ENCODE measurements around the gene CREBBP. TPM values are rescaled to one million over a fixed set of nuclear protein-coding genes. Genes with fewer than 3 reads are reported as not detected.

The CREBBP gene
- total RNA-seq, 2 donors from 2014 or later = 82.2 to 143 TPM

DNA sequence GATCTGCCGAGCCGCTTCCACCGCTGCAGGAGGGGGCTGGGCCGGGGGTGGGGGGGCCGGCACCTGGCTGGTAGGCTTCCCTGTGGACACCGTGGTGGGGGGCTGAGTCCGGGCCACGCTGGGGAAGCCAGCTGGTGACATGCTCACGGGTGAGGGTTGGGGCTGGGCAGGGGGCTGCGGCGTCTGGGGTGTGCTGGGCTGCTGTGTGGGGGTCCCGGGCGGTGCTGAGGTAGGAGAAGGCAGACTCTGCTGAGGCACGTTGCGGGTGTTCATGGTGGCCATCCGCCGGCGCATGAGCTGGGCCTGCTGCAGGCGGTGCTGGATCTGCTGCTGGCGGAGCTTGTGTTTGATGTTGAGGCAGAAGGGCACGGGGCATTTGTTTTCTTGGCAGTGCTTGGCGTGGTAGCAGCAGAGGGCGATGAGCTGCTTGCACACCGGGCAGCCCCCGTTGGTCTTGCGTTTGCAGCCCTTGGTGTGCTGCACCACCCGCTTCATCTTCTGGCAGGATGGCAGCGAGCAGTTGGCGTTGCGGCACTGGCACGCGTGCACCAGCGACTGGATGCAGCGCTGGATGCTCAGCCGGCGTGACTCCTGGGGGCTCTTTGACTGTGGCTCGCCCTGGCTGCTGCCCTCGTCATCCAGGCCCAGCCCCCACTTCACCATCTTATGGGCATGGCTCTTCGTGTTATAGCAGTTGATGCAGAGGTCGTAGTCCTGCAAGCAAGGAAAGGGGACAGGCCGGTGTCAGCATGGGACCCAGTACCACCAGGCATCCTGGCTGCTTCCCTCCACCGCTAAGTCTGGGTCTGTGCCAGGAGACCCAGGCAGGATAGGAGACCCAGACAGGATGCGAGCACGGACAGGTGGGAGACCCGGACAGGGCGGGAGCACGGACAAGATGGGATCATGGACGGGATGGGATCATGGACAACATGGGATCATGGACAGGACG, 151.1 kb downstream of the CREBBP start:
- TF ChIP-seq POLR2A (IDR thresholded peaks at IDR 0.05) (no peak), POLR2AphosphoS5 (IDR thresholded peaks at IDR 0.05) (no peak)
- TF ChIP-seq, protein P1, sequence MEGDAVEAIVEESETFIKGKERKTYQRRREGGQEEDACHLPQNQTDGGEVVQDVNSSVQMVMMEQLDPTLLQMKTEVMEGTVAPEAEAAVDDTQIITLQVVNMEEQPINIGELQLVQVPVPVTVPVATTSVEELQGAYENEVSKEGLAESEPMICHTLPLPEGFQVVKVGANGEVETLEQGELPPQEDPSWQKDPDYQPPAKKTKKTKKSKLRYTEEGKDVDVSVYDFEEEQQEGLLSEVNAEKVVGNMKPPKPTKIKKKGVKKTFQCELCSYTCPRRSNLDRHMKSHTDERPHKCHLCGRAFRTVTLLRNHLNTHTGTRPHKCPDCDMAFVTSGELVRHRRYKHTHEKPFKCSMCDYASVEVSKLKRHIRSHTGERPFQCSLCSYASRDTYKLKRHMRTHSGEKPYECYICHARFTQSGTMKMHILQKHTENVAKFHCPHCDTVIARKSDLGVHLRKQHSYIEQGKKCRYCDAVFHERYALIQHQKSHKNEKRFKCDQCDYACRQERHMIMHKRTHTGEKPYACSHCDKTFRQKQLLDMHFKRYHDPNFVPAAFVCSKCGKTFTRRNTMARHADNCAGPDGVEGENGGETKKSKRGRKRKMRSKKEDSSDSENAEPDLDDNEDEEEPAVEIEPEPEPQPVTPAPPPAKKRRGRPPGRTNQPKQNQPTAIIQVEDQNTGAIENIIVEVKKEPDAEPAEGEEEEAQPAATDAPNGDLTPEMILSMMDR (IDR thresholded peaks at IDR 0.05) = no peak
- 93% methylated on average over 46 of the region's 49 CpGs for WGBS
- H3K9me3 ChIP-seq = no peaks in the 10 kb centered on the region
- no peak overlapping the region for H3K27ac ChIP-seq
- H3K27me3 ChIP-seq (replicated peaks; ENCODE audit: insufficient read depth) = no peaks in the 10 kb centered on the region
- DNase-seq (ENCODE audit: low spot score) = no peak
- H3K4me3 ChIP-seq = no peak overlapping the region
- H3K36me3 ChIP-seq = peaks cover 24 to 53% of the 10 kb centered on the region in 2 donors
- intact Hi-C loops (cut with DNase I) = no loop called here
- H3K4me1 ChIP-seq (replicated peaks) = no peaks in the 10 kb centered on the region

GRCh38 chr16:3728424-3729160, 151.9 kb downstream of the CREBBP start:
- no peak for TF ChIP-seq POLR2AphosphoS5 (IDR thresholded peaks at IDR 0.05)
- TF ChIP-seq, protein P1 (IDR thresholded peaks at IDR 0.05) = no peak
- no peak for TF ChIP-seq POLR2A (IDR thresholded peaks at IDR 0.05)
- peaks cover 21 to 47% of the 10 kb centered on the region in 2 donors for H3K36me3 ChIP-seq
- no peaks in the 10 kb centered on the region for H3K9me3 ChIP-seq
- no peaks in the 10 kb centered on the region for H3K27me3 ChIP-seq (replicated peaks; ENCODE audit: insufficient read depth)
- 93% methylated on average over 22 of the region's 31 CpGs for WGBS
- DNase-seq (ENCODE audit: low spot score) = no peak
- no peak overlapping the region for H3K27ac ChIP-seq
- no peak overlapping the region for H3K4me3 ChIP-seq
- H3K4me1 ChIP-seq (replicated peaks) = no peaks in the 10 kb centered on the region
- intact Hi-C loops (cut with DNase I) = no loop called here

- intact Hi-C loops (cut with DNase I) = no loop called here
- TF ChIP-seq POLR2AphosphoS5 (IDR thresholded peaks at IDR 0.05) (no peak), POLR2A (IDR thresholded peaks at IDR 0.05) (no peak)
- TF ChIP-seq, protein P1 (IDR thresholded peaks at IDR 0.05) = no peak
- Histone ChIP-seq H3K4me3 (no peak overlapping the region), H3K9me3 (no peaks in the 10 kb centered on the region), H3K27ac (no peak overlapping the region), H3K36me3 (peaks cover 21 to 47% of the 10 kb centered on the region in 2 donors), H3K4me1 (replicated peaks) (no peaks in the 10 kb centered on the region), H3K27me3 (replicated peaks; ENCODE audit: insufficient read depth) (no peaks in the 10 kb centered on the region)
- DNase-seq (ENCODE audit: low spot score) = no peak
- WGBS = 92% methylated on average over 17 of the region's 21 CpGs
Observed at GRCh38 chr16:3727806-3728381, 152.6 kb downstream of the CREBBP start.

- TF ChIP-seq POLR2A (IDR thresholded peaks at IDR 0.05) = no peak
- TF ChIP-seq POLR2AphosphoS5 (IDR thresholded peaks at IDR 0.05) = no peak
- TF ChIP-seq, protein P1 (IDR thresholded peaks at IDR 0.05) = no peak
- Histone ChIP-seq H3K9me3 (no peaks in the 10 kb centered on the region), H3K27ac (no peak overlapping the region), H3K4me1 (replicated peaks) (no peaks in the 10 kb centered on the region), H3K36me3 (peaks cover 18 to 34% of the 10 kb centered on the region in 2 donors), H3K27me3 (replicated peaks; ENCODE audit: insufficient read depth) (no peaks in the 10 kb centered on the region), H3K4me3 (no peak overlapping the region)
- no peak for DNase-seq (ENCODE audit: low spot score)
- intact Hi-C loops (cut with DNase I) = no loop called here
- WGBS = 92% methylated on average over 33 of the region's 33 CpGs
Observed at GRCh38 chr16:3726021-3726687, 154.4 kb downstream of the CREBBP start.

Measured in prostate gland (tissue), 2 donors.